NCI-H345 treated with DMSO at 0.1 percent for 48 hours (cell line): ENCODE measurements around the gene PCSK2.

Experiments used
- DNase-seq: peaks from one replicate; lab custom pipeline; 2025; ENCODE audit not compliant: unreplicated experiment; lab: John Stamatoyannopoulos, UW

Gene PCSK2

DNA sequence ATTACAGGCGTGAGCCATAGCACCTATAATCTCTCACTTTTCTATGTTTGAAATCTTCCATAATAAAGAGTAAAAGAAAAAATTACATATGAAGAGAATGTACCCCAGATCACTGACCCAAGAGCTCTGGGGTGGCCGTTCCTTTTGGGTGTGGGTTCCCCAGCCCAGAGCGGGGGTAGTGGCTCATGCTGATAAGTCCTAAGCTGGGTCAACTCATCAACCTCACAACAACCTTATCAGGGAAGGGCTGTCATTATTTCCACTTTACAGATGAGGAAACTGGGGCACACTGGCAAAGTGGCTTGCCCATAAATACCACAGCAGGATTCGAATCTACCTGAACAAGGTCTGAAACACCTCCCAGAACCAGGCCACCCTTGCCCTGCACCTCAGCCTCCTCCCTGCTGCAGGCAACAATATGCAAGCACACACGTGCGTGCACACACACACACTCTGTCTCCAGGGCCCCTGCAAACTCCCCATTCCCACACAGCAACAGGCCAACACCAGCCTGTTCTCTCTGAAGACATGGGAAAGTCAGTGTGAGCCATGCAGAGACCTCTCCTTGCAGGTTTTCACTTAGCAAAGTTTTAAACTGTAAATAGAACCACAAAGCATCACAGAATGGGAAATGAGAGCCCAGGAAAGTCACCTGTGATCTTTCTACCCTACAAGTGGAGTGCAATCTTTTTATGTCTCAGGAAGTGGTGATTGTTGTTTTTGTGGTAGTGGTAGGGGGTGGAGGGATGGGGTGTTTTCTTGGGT is 276.6 kb downstream of the PCSK2 start:
- no peak for DNase-seq

DNA sequence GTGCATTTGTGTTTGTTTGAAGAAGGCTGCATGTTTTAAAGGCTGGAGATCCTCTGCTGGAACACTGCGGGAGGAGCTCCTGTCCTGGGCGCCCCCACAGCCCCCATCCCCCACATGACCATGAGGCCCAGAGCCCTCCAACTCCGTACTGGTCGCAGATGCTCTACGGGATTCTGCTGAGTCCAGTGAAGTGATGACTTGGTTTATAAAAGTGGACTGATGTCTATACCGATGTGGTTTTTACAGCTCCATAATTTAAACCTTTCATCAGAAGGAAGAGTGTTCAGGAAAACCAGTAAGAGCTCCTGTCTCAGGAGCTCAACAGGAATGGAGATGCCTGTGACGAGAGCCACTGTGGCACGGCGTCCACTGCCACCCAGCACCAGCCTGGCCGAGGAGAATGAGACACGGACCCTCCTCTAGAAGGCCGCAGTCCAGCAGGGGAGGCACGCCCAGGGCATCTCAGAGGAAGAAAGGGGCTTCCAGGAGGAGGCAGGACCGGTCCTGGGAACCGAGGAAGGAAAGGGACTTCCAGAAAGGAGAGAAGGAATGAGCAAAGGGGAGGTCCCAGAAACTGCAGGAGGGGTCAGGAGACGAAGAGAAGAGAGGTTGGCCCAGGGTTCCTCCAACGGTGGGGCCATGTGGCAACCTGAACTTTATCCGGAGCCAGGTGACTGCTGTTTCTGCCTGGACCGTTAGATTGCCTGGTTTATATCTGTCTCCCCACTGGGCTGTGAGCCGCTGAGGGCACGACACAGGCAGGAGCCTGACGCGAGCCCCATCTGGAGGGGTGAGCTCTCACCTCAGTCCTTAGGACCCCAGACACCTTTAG is 277.4 kb downstream of the PCSK2 start:
- DNase-seq: no peak

DNA sequence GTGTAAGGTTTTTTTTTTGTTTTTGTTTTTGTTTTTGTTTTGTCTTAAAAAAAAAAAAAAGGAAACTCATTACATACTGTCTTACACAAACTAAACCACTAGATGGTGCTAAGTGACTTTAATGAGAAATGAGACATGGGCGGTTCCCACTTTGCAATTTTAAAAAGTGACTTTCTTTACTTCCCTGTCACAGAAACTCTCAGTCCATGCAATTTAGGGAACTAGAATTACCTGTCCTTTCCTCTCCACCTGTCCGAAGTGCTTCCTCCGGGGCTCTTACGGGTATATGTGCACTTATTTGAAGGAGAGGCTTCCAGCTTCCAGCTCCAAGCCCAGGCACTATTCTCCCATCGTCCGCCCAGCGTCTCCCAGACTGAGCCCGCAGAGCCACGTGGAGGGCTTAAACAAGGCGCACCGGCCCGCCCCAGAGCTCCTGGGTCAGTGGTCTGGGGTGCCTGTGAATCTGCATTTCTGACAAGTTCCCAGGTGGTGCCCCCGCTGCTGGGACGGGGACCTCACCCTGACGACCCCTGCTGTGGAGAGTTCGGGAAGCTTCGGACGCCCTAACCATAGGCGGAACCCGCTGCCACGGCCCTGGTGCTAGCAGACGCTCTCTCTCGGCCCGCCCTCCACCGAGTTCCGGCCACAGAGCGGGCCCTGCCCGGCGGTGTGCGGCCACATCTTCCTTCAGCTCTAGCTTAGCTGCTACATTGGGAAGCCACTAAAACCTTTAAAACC is 278.2 kb downstream of the PCSK2 start:
- peak; percentile 37 for DNase-seq

DNA sequence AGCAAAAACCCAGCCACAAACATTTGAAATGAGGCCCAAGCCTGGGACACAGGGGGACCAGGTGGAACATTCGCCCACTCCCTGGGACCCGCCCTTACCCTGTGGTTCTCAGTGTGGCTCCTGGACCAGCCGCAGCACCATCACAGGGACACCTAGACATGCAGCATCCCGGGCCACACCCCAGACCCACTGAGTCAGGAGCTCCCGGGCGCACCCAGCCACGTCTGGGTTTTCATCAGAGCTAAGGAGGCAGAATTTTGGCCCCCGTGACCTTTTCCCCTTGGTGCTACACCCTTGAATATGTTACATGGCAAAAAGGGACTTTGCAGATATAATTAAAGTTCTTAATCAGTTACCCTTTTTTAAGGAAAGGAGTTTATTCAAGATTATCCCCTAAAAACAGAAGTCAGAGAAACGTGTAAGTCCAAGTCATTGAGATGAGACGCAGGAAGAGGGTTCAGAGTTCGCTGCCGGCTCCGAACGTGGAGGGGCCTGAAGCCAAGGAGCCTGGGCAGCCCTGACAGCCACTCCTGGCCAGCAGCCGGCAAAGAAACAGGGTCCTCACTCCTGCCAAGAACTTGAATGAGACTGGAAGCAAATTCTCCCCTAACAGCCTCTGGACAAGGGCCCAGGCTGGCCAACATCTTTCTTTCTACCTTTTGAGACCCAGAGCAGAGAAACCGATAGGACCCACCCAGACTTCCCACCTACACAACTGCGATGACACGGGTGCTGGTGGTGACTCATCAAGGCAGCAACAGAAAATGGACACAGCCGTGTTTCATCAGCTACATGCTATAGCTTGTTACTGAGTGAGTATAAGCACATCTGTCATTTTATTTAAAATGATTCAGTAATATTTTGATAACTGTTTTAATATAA is 279.0 kb downstream of the PCSK2 start:
- no peak for DNase-seq

DNA sequence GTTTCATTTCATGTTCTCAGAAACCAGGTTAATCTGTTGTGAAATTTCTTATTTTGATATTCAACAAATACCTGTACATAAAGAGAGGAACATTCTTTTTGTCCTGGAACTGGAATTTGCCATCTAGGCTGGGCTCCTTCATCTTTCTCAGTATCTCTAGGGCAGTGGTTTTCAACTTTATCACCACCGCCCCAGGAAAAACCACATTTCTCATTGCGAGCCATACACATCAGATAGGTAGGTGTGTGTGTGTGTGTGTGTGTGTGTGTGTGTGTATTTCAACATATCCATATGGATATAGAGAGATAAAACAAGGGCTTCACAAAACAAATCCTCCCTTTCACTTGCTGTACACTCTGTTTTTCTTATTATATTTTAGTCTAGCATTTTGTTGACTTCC is 280.2 kb downstream of the PCSK2 start:
- no peak for DNase-seq

DNA sequence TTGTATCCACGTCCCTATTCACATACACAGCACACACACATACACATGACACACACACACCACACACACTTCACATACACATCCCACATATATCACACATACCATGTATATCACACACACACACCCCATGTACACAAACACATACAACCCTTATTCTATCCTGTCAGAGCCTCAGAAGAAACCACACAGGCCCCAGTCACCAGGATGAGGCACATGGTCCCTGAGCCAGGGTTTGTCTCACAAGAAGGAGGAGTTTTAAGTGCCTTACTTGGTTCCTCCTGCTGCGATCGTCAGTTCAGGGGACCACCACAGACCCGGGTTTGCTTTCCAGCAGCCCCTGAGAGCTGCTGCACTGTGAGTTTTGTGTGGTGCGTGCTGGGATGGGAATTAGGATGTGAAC is 280.7 kb downstream of the PCSK2 start:
- DNase-seq: no peak

DNA sequence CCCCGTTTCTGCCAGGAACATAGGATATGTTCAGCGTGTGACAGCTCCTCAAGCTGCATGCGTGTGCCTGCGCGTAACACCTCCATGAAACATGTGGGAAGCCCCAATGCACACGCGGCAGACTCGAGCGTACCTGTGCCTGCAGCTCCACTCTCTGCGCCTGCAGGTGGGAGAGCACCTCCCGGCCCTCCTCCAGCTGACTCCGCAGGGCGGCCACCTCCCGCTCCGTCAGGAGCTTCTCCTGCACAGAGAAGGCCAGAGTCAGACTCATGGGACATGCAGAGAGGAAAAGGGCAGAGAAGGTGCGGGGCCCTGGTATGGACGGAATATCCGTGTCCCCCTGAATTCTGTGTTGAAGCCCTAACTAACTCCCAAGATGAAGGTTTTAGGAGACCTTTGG is 281.9 kb downstream of the PCSK2 start:
- no peak for DNase-seq

DNA sequence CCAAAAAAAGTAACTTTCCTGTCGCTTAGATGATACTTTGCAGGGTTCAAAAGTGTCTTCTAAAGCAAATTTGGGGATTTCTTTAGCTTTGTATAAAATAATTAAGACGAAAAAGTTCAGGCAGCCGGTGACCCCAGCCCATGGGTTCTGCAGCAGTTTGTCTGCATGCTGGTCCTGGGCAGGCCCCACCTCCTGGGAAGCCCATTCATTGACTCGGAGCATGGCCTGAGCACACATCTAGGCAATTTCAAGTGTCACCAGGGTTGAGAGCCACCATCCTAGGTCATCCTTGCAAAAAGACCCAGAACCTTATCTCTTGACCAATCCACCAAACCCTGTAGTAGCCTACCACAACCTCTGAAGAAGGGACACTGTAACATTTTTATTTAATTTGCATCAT is 283.7 kb downstream of the PCSK2 start:
- DNase-seq: no peak

DNA sequence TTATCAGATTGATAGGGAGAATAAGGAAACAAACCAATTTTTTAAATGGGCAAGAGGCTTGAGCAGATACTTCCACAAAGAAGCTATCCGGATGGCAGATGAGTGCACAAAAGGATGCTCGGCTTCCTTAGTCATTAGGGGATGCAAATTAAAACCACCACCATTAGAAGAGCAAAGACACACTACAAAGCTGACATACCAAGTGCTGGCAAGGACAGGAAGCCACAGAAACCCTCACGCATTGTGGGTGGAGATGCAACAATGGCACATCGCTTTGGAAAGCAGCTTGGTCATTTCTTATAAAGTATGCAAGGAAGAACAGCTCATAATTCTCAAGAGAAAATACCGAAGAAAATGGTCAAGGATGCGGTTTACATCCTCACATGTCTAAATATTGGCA is 284.6 kb downstream of the PCSK2 start:
- no peak for DNase-seq

DNA sequence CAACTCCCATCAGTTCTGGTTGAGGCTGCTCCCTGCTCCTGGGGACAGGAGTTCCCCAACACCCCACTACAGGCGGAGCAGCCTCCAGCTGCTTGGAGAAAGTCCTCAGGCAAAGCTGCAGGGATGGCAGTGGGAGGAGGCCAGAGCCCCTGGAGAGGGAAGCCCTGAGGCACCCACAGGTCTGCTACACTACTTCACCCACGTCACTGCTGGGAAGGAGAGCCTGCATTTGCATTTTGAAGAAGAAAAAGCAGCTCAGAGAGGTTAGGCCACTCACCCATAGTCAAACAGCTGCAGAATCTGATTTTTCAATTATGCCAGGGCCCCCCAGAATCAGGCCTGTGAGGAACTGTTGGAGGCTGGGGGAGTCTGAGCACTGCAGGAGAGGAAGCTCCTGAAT is 287.1 kb downstream of the PCSK2 start:
- DNase-seq: no peak

DNA sequence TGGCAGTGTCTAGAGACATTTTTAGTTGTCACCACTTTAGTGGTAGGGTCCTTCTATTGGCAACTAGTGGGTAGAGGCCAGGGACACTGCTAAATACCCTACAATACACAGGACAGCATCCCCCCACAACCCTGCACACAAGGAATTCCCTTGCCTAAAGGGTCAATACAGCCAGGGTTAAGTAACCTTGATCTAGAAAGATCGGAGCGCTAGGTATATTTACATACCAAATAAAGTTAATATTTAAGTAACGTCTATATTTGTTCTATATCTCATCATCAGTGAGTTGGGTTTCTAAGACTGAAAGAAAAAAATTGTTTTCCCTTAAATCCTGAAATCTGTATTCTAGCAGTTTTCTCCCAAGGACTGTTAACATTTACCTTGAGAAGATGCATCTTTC is 288.2 kb downstream of the PCSK2 start:
- DNase-seq: no peak

DNA sequence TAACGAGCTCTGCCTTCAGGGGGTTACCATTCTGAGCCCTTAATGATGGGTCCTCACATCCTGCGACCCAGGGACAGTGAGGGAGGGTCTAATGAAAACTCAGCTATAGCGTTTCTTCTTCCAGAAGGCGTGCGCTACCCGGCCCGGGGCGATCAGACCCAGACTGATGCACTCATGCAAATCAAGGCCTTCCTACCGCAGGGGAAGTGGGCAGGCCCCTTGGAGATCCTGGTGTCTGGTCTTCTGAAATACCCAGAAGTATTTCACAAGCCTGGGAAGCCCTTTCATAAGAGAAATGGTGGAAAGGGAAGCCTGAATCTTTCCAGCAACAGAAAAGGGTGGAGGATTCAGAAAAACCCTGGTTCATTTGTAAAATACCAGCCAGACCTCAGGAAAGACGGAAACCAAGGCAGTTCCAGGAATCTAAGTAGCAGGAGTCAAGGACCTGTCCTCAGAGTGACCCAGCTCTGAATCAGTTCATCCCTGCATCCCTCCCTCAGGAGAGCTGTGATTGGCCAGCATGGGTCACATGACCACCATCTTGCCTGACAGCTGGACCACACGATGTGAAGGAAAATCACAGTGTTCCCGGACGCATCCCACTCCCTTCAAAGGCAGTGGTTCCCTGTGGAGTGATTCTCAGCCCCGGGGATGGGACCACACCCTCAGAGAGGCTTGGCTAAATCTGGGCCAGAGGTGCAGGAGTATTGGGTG is 291.7 kb downstream of the PCSK2 start:
- no peak for DNase-seq

DNA sequence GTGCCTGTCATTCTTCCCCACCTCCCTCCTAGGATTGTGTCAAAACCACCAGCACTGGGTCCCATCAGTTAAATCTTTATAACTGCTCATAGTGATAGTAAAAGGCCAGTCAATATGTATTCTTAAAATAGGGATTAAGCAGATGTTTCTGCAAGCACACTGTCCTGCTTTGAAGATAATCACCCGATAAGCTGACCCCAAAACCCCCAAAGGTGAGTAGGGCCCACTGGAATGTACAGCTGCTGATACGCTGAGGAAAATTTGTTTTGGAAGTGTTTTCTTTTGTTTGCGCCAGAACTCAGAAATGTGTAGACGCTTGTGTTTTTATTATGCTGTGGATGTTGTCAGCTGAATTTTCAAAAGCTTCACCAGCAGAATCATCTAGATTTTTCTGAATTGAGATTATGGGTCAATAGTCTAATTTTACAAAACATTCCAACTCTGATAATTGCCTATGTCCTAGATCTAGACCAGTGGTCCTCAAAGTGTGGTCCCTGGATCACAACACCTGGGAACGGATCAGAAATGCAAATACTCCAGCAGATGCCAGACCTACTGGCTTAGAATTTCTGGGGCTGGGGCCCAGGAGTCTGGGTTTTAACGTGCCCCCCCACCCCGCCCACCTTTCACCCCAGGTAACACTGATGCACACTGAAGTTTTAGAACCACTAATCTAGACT is 292.9 kb downstream of the PCSK2 start:
- DNase-seq: no peak

DNA sequence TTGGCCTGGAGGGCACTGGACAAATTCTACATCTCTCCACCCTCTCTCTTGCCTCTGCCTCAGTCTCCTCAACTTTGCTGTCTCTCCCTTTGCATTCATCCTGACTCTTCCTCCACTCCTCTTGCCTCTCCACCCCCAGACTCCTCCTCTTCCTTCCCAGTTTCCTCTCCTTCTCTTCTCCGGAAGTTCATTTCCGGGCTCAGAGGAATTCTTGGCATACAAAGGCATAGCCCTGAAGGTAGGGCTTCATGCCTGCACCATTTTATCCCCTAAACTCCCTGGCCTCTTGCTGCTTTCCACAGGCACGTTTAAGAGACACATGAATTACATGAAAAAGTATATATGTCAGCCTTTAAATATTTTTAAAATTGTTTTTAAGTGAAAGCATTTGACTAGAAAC is 293.7 kb downstream of the PCSK2 start:
- no peak for DNase-seq

DNA sequence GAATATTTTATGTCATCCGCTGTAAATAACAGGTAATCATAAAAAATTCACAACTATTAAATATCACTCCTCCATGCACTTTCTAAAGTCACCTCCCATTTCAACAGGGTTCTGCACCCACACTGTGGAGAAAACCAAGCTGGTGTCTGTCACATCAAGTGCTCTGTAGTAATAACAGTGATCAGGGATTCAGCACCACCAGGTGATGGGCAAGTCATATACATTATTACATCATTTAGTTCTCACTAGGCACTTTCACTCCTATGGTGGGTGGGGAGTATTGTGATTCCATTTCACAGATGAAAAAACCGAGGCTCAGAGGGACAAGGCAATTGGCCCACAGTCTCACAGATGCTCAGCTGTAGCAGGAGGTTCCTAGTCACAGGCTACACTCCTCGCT is 295.7 kb downstream of the PCSK2 start:
- no peak for DNase-seq

DNA sequence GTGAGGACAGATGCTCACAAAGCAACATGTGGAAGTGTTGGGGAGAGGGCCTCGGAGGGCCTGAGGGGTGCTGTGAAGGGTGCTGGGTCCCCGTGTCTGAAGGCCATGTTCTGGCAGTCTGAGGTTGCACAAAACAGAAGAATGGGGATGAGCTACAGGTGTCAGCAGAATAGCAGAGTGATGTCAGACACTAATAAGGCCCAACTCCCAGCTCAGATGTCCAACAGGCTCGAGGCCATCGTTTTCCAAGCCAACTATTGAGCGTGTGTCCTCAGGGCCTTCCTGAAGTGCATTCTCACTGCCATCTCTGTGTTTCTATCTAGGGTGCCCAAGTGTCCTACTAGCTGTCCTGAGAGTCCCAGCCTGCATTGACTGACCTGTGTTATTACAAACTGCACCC is 296.5 kb downstream of the PCSK2 start:
- no peak for DNase-seq

DNA sequence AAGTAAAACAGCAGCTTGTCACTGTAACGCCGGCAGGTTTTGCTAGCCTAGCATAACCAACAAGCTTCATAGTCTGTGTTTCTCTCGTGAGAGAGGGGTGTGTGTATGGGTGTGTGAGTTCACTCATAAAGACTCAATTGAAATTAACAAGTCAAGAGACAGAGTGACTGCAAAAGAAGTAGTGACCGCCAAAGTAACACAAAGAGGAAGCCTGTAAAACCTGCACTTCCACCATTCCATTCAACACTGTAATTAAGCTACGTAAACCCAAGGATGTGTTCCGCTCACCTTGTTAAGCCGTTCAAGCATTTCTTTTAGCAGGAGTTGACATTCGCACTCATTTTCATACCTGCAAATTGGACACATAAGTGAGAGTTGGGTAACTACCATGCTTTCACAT is 297.7 kb downstream of the PCSK2 start:
- DNase-seq: no peak

DNA sequence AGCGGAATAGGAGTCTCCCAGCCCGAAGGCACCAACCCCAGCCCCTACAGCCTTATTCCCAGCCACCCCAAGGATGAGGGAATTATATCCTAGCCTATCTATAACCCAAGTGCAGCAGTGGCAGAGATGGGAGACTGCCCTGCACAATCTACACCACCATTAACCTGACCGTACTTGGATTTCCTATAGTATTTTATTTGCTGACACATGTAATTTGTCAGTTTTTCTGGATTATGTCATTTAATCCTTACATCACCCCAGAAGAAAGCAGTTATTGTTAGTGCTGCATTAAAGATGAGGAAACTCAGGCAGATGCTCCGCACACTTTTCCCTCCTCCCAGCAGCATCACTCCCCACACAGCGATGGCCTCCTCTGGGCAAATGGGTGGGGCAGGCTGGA is 298.3 kb downstream of the PCSK2 start:
- DNase-seq: no peak

DNA sequence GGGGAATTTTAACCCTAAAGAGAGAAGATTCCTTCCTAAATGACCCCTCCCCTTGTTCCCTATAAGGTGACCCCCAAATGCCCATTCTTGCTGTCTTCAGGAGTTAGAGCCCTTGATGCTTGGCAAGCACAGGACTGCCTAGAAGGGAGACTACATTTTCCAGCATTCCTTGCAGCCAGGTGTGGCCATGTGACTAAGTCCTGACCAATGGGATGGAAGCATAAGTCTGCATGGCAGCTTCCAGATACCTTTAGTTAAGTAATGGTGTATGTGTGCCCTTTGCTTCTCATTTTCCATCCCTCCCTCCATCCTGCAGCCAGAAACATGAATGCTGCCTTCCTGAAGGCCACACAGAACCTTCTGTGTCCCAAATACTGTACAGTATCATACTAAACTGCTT is 298.8 kb downstream of the PCSK2 start:
- DNase-seq: peak; percentile 16

DNA sequence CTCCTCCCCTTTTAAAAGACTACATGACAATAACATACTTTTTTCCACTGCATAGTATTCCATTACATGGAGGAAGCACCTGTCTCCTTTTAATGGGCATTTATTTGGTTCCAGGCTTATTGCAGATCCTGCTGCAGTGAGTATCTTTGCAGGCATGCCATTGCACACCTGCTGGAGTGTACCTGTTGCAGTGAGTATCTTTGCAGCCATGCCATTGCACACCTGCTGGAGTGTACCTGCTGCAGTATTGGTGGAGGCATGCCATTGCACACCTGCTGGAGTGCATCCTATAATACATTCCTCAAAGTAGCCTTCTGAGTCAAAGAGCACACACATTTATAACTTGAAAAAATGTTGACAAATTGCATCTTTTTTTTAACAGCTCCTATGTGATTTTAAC is 302.7 kb downstream of the PCSK2 start:
- DNase-seq: no peak
